Stimulated activated CD8-positive, alpha-beta memory T cell treated with anti-CD3 and anti-CD28 coated beads, Interleukin-2, amount 100 ng/mL, for 48 hours (primary cell): ENCODE data around the gene CIB1.

Source experiments
- DNase-seq, 2 donors: peaks; one replicate each; pipeline ENCODE4 v3.0.0-alpha.2; 2020; ENCODE audit warnings: low read depth in 2 of 2

Gene CIB1

GRCh38 chr15:90214553-90215196, 19.1 kb downstream of the CIB1 start:
- DNase-seq, result no peak

- DNase-seq, result no peak
These were observed 19.9 kb downstream of the CIB1 start for GRCh38 chr15:90213818-90214204.

GRCh38 chr15:90213122-90213817, 20.5 kb downstream of the CIB1 start:
- no peak for DNase-seq

- DNase-seq, result no peak
These were observed 21.3 kb downstream of the CIB1 start for GRCh38 chr15:90212221-90213098.

- no peak for DNase-seq
These were observed 22.1 kb downstream of the CIB1 start for GRCh38 chr15:90211440-90212143.

- no peak for DNase-seq
These were observed 22.7 kb downstream of the CIB1 start for GRCh38 chr15:90211009-90211408.

GRCh38 chr15:90210593-90210992, 23.1 kb downstream of the CIB1 start:
- no peak for DNase-seq

- no peak for DNase-seq
These were observed 24.1 kb downstream of the CIB1 start for GRCh38 chr15:90209591-90209990.

- no peak for DNase-seq
These were observed 25.4 kb downstream of the CIB1 start for GRCh38 chr15:90208356-90208755.

GRCh38 chr15:90207252-90207651, 26.5 kb downstream of the CIB1 start:
- DNase-seq, result no peak

- DNase-seq, result no peak
These were observed 27.9 kb downstream of the CIB1 start for GRCh38 chr15:90205886-90206285.

GRCh38 chr15:90205050-90205848, 28.5 kb downstream of the CIB1 start:
- DNase-seq, result no peak

- no peak for DNase-seq
These were observed 29.8 kb downstream of the CIB1 start for GRCh38 chr15:90203922-90204321.

GRCh38 chr15:90203473-90203872, 30.3 kb downstream of the CIB1 start:
- no peak for DNase-seq

- DNase-seq, result no peak
These were observed 30.8 kb downstream of the CIB1 start for GRCh38 chr15:90202929-90203328.

GRCh38 chr15:90201944-90202375, 31.8 kb downstream of the CIB1 start:
- DNase-seq, result no peak

- DNase-seq, result peak; percentile 54 to 61
These were observed 32.4 kb downstream of the CIB1 start, which contains the start of gene SEMA4B for GRCh38 chr15:90201130-90201943. Gene SEMA4B (plus strand): TSS chr15:90201330. CDS start chr15:90201579, 249 bp downstream.

- no peak for DNase-seq
These were observed 33.1 kb downstream of the CIB1 start for GRCh38 chr15:90200534-90201129.

GRCh38 chr15:90194655-90195054, 39.1 kb downstream of the CIB1 start:
- DNase-seq, result no peak
